ENCODE results near the gene GALR3.

Gene GALR3

DNA sequence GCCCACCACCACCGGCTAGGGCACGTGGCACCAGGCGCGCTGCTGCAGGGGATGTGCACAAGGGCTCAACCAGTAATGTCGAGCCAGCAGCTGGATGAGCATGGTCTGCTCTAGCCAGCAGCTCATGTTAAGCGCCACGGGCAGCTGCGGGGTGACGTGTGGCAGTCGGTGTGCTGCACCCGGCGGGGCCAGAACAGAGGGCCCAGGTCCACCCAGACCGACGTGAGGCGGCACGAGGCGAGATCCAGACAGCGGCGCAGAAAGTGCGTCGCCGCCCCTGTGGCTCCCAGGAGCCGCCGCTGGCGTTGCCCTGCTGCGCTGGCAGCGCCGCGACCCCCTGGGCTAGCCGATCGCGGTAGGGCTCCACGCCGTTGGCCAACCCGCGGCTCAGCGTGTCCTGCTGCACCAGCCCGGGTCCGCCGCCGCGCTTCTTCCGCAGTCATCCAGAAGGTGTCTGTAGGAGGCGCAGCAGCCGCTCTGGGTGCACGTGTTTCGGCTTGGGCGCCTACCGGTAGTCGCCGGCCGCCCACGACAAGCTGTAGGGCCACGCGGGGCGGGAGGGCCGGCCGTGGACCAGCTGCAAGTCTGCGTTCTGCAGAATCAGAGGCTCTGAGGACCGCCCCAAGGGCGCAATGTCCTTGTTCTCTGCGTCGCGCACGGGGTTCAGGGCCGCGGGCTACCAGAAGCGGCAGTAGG lies 4.6 kb upstream of the GALR3 start:
- TF ChIP-seq POLR2A (IDR thresholded peaks at IDR 0.05; ENCODE audit: extremely low read depth, insufficient read length) (no peak), MYC (IDR thresholded peaks at IDR 0.05; ENCODE audit: low read depth, low read length) (no peak)
- TF ChIP-seq, protein P1, sequence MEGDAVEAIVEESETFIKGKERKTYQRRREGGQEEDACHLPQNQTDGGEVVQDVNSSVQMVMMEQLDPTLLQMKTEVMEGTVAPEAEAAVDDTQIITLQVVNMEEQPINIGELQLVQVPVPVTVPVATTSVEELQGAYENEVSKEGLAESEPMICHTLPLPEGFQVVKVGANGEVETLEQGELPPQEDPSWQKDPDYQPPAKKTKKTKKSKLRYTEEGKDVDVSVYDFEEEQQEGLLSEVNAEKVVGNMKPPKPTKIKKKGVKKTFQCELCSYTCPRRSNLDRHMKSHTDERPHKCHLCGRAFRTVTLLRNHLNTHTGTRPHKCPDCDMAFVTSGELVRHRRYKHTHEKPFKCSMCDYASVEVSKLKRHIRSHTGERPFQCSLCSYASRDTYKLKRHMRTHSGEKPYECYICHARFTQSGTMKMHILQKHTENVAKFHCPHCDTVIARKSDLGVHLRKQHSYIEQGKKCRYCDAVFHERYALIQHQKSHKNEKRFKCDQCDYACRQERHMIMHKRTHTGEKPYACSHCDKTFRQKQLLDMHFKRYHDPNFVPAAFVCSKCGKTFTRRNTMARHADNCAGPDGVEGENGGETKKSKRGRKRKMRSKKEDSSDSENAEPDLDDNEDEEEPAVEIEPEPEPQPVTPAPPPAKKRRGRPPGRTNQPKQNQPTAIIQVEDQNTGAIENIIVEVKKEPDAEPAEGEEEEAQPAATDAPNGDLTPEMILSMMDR (IDR thresholded peaks at IDR 0.05; ENCODE audit: low read depth, low read length), result no peak
- TF ChIP-seq, protein P2, sequence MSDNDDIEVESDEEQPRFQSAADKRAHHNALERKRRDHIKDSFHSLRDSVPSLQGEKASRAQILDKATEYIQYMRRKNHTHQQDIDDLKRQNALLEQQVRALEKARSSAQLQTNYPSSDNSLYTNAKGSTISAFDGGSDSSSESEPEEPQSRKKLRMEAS (IDR thresholded peaks at IDR 0.05; ENCODE audit: low read depth, low read length), result no peak
- no peak overlapping the region for H3K4me3 ChIP-seq (ENCODE audit: low read depth, low read length)
- no peak for DNase-seq (ENCODE audit: low read depth)

DNA sequence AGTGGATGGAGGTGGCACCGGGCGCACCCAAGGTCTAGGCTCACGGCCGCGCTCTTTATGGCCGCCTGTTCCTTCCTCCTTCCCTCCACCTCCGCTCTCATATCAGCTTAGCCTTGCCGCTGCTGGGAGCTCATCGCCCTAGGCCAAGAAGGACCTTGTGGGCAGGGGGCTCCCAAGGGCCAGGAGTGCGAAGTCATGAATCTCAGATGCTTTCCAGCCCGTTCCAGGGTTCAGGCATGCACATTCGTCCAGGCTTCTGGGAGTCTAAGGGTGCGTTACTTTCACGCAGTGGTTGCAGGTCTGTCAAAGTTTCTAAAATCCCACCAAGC lies 4.1 kb upstream of the GALR3 start:
- H3K4me3 ChIP-seq (ENCODE audit: low read depth, low read length), result no peak overlapping the region
- TF ChIP-seq, protein P2 (IDR thresholded peaks at IDR 0.05; ENCODE audit: low read depth, low read length), result no peak
- TF ChIP-seq, protein P1 (IDR thresholded peaks at IDR 0.05; ENCODE audit: low read depth, low read length), result no peak
- TF ChIP-seq MYC (IDR thresholded peaks at IDR 0.05; ENCODE audit: low read depth, low read length) (no peak), POLR2A (IDR thresholded peaks at IDR 0.05; ENCODE audit: extremely low read depth, insufficient read length) (no peak)
- no peak for DNase-seq (ENCODE audit: low read depth)

DNA sequence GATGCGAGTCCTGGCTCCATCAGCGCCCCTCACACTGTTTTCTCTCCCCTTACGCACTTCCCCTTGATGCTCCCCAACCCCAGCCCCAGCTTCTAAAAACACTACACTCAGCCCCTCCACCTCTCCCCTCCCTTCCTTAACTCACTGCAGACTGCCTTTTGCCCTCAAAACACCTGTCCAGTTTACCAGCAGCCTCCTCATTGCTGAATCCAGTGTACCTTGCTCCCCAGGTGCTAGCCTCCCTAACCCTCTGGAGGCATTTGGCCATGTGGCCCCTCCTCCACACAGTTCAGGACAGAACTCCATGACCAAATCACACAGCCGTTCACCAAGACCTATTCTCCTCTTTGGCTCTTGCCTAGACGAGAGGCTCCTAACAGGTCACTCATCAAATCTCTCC lies 2.8 kb upstream of the GALR3 start:
- TF ChIP-seq, protein P2 (IDR thresholded peaks at IDR 0.05; ENCODE audit: low read depth, low read length), result no peak
- TF ChIP-seq, protein P1 (IDR thresholded peaks at IDR 0.05; ENCODE audit: low read depth, low read length), result no peak
- no peak for TF ChIP-seq MYC (IDR thresholded peaks at IDR 0.05; ENCODE audit: low read depth, low read length)
- TF ChIP-seq POLR2A (IDR thresholded peaks at IDR 0.05; ENCODE audit: extremely low read depth, insufficient read length), result no peak
- DNase-seq (ENCODE audit: low read depth), result no peak
- H3K4me3 ChIP-seq (ENCODE audit: low read depth, low read length), result no peak overlapping the region

DNA sequence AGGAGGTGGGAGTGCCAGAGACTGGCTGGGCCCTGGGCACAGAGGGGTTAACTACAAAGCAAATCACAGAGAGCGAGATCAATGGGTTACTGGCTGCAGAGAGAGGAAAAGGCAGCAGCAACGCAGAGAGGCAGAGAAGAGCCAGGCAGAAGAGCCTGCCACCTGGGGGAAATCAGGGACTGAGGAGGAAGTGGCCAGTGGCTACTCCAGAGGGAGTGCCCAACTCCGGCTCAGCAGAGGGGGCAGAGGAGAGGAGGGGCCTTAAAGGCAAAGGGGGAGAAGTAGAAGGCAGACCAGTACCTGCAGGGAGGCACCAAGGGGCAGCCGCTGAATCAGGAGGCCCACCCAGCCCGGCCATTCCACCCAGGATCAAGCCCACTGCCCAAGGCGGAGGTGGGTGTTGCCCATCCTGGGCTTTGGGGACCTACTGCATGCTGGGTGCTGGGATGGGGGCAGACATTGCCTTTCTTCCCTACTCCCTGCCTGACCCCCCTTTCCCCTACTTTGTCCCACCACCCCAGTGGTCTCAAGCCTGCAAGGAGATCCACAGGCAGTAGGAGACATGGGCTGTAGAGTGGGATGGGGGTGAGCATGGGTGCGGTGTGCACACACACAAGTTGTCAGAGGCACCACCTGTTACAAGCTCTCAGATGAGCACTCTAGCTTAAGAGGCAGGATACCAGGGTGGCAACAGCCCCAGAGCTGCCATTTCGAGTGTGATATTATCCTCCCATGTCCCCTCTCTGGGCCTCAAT lies 926 bp upstream of the GALR3 start:
- TF ChIP-seq POLR2A (IDR thresholded peaks at IDR 0.05; ENCODE audit: extremely low read depth, insufficient read length) (no peak), MYC (IDR thresholded peaks at IDR 0.05; ENCODE audit: low read depth, low read length) (no peak)
- TF ChIP-seq, protein P2 (IDR thresholded peaks at IDR 0.05; ENCODE audit: low read depth, low read length), result no peak
- TF ChIP-seq, protein P1 (IDR thresholded peaks at IDR 0.05; ENCODE audit: low read depth, low read length), result no peak
- no peak overlapping the region for H3K4me3 ChIP-seq (ENCODE audit: low read depth, low read length)
- no peak for DNase-seq (ENCODE audit: low read depth)

DNA sequence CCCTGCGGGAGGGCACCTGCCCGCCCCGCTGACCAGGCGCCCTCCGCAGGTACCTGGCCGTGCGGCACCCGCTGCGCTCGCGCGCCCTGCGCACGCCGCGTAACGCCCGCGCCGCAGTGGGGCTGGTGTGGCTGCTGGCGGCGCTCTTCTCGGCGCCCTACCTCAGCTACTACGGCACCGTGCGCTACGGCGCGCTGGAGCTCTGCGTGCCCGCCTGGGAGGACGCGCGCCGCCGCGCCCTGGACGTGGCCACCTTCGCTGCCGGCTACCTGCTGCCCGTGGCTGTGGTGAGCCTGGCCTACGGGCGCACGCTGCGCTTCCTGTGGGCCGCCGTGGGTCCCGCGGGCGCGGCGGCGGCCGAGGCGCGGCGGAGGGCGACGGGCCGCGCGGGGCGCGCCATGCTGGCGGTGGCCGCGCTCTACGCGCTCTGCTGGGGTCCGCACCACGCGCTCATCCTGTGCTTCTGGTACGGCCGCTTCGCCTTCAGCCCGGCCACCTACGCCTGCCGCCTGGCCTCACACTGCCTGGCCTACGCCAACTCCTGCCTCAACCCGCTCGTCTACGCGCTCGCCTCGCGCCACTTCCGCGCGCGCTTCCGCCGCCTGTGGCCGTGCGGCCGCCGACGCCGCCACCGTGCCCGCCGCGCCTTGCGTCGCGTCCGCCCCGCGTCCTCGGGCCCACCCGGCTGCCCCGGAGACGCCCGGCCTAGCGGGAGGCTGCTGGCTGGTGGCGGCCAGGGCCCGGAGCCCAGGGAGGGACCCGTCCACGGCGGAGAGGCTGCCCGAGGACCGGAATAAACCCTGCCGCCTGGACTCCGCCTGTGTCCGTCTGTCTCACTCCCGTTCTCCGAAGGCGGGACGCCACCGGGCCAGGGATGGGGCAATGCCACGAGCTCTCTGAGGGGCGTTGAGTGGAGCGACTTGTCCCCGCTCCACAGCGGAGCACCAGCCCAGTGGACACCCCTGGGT lies 1.8 kb downstream of the GALR3 start:
- DNase-seq (ENCODE audit: low read depth), result no peak
- TF ChIP-seq POLR2A (IDR thresholded peaks at IDR 0.05; ENCODE audit: extremely low read depth, insufficient read length) (no peak), MYC (IDR thresholded peaks at IDR 0.05; ENCODE audit: low read depth, low read length) (no peak)
- TF ChIP-seq, protein P1 (IDR thresholded peaks at IDR 0.05; ENCODE audit: low read depth, low read length), result no peak
- TF ChIP-seq, protein P2 (IDR thresholded peaks at IDR 0.05; ENCODE audit: low read depth, low read length), result no peak
- no peak overlapping the region for H3K4me3 ChIP-seq (ENCODE audit: low read depth, low read length)

Measured in NB4 (cell line).